ENCODE measurements around the gene GPRC5A.

GPRC5A gene

GRCh38 chr12:12915656-12916055, 24.3 kb downstream of the GPRC5A start:
- DNase-seq: no peak

- peak; percentile 67 for DNase-seq
These were observed 25.0 kb downstream of the GPRC5A start for GRCh38 chr12:12916135-12916944.

GRCh38 chr12:12917517-12917916, 26.2 kb downstream of the GPRC5A start:
- no peak for DNase-seq

- no peak for DNase-seq
These were observed 27.5 kb downstream of the GPRC5A start for GRCh38 chr12:12918781-12919389.

- DNase-seq: no peak
These were observed 28.5 kb downstream of the GPRC5A start for GRCh38 chr12:12919666-12920435.

GRCh38 chr12:12922191-12922616, 30.8 kb downstream of the GPRC5A start:
- DNase-seq: no peak

- DNase-seq: no peak
These were observed 31.6 kb downstream of the GPRC5A start for GRCh38 chr12:12922978-12923377.

GRCh38 chr12:12924169-12924568, 32.8 kb downstream of the GPRC5A start:
- no peak for DNase-seq

GRCh38 chr12:12925388-12925787, 34.0 kb downstream of the GPRC5A start:
- DNase-seq: no peak

GRCh38 chr12:12926571-12927071, 35.3 kb downstream of the GPRC5A start:
- no peak for DNase-seq

- peak; percentile 66 for DNase-seq
These were observed 36.1 kb downstream of the GPRC5A start for GRCh38 chr12:12927211-12928079.

- no peak for DNase-seq
These were observed 38.3 kb downstream of the GPRC5A start for GRCh38 chr12:12929696-12930095.

GRCh38 chr12:12930633-12931219, 39.4 kb downstream of the GPRC5A start:
- peak; percentile 29 for DNase-seq

GRCh38 chr12:12933742-12934141, 42.4 kb downstream of the GPRC5A start:
- DNase-seq: no peak

- DNase-seq: no peak
These were observed 43.2 kb downstream of the GPRC5A start for GRCh38 chr12:12934556-12934955.

- DNase-seq: no peak
These were observed 45.7 kb downstream of the GPRC5A start for GRCh38 chr12:12936983-12937491.

GRCh38 chr12:12938541-12938940, 47.2 kb downstream of the GPRC5A start:
- DNase-seq: no peak

- no peak for DNase-seq
These were observed 48.5 kb downstream of the GPRC5A start for GRCh38 chr12:12939888-12940287.

GRCh38 chr12:12941450-12942350, 50.3 kb downstream of the GPRC5A start:
- no peak for DNase-seq

- no peak for DNase-seq
These were observed 52.4 kb downstream of the GPRC5A start for GRCh38 chr12:12943586-12944260.
